HG02884 (cell line): ENCODE results near the gene NTRK3.

ENCODE experiments used
- ATAC-seq: cut with Tn5 transposase; IDR thresholded peaks from one replicate; pipeline ENCODE4 v1.9.1; 2021; ENCODE audit warnings: mild to moderate bottlenecking, moderate library complexity; ENCODE audit not compliant: unreplicated experiment

Gene NTRK3

DNA sequence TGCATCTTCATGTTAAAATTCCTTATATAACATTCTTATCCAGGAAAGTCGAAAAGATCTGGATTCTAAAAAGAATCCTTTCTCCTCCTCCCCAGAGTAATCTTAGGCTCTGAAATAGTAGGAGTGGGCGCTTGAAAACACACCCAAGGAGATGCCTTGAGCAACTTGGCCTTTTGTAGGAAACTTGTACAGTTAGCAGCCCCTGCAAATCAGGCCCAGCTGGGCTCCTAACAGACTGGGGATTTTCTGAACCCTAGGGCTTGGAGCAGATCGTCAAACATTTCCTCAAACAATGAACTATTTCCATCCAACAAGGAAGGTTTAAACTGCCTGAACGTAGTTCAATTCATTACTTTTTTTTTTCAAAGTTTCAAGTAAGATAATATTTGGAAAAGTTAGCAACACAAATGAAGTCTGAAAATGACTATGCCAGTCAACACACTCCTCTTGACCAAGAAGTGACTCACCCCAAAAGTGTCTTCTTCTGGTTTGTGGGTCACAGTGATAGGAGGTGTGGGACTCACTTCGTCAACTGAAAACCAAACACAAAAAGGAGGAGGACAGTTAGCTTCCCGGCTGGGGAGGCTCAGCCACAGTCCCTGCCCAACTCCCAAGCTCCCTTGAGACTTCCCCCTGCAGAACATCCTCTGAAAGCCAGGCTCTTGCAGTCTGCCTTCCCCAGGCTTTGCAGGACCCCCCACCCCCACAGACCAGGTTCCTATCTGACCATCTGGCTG lies 129.7 kb downstream of the NTRK3 start:
- no peak for ATAC-seq

DNA sequence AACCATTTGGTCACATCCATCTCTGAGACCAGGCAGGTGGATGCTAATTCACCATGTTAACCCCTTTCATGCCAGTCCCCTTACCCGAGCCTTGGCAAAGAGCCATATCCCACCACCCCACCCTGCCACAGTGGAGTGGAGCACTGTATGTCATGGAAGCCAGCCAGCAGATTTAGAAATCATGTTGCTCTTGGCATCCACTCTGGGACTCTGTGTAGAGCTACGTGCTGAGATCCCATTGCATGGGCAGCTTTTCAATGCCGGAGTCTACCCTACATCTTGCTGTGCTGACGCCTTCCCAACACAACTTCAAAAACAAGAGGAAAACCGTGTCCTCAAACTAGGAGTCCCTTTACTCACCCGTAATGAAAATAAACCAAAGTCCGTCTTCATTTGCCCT lies 131.0 kb downstream of the NTRK3 start:
- ATAC-seq = no peak

- no peak for ATAC-seq
Measured at GRCh38 chr15:88124199-88124598, 132.3 kb downstream of the NTRK3 start.

- no peak for ATAC-seq
Measured at GRCh38 chr15:88121968-88122530, 134.5 kb downstream of the NTRK3 start.

DNA sequence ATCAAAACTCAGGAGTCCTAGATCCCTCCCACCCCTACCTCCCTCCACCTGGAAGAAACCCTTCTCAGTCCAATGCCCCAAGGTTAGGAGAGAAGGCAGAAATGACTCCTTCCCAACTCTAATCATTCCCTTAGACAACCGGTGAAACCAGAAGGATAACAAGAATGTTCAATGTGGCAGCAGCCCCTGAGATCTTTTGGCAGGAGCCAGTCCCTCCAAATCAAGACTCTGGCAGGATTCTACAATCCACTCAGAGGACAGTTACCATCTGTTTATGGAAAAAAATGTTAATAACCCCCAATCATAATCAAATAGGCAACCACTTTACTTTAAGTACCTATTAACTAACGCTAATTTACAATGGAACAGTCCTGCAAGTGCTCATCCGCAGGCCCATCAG lies 136.5 kb downstream of the NTRK3 start:
- ATAC-seq = no peak

DNA sequence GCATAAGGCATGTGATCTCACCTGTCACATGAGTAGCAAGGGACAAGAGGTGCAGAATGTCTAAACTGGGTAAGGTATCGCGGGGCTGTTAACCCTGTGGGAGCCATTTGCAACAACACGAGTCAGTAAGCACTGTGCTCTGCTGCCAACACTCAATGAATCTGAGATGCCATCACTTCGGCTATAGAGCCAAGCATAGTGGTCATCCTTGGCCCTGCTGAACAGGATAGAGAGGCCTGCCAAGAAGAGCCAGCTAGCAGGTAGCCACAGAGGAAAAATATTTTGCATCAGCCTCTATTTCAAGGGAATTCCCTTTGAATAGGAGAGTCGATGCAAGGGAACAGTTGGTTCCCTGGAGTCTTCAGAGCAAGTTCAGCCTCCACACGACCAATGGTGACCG lies 137.8 kb downstream of the NTRK3 start:
- ATAC-seq = no peak

GRCh38 chr15:88118035-88118434 lies 138.5 kb downstream of the NTRK3 start:
- no peak for ATAC-seq

GRCh38 chr15:88115486-88116152 lies 140.9 kb downstream of the NTRK3 start:
- no peak for ATAC-seq

DNA sequence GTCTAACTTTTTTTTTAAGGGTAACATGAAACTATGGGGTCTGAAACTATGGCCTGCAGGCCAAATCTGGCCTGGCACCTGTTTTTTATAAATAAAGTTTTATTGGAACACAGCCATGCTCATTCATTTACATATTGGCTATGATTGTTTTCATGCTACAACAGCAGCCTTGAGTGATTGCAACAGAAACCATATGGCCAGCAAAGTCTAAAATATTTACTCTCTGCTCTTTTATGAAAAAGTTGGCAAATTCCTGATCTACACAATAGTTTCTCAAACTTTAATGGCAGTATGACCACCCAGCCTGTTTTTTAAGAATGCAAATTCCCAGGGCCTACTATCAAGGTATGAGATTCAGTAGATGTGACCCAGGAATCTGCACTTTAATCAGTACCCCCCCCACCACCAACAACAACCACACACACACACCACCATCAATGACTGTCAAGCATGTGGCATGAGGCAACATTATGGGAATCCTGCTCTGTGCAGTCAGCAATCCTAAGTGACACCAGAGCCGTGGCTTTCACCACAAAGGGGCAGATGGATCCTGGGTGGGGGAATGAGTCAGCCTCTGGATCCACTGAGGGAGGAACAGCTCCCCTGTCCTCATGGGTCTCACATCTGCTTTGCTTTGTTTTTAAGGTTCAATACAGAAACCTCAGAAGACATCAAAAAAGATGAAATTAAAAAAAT lies 142.8 kb downstream of the NTRK3 start:
- no peak for ATAC-seq

GRCh38 chr15:88108991-88109390 lies 147.5 kb downstream of the NTRK3 start:
- ATAC-seq = no peak

DNA sequence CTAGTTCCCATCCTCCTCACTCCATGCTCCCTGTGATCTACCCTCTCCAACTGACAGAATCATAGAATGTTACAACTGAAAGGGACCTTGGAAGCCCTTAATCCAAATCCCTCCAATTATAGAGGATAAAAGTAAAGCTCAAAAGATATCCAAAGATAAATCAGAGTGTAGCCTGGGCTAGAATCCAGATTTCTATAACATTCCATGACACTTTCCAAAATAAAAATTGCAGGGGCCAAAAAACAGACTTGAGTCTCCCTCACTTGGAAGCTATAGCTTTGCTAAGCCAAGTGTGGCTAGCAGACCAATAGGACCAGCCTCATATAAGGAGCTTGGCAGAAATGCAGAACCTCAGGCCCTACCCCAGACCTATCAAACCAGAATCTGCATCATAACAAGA lies 148.1 kb downstream of the NTRK3 start:
- ATAC-seq = no peak

- no peak for ATAC-seq
Measured at GRCh38 chr15:88106074-88106473, 150.5 kb downstream of the NTRK3 start.

DNA sequence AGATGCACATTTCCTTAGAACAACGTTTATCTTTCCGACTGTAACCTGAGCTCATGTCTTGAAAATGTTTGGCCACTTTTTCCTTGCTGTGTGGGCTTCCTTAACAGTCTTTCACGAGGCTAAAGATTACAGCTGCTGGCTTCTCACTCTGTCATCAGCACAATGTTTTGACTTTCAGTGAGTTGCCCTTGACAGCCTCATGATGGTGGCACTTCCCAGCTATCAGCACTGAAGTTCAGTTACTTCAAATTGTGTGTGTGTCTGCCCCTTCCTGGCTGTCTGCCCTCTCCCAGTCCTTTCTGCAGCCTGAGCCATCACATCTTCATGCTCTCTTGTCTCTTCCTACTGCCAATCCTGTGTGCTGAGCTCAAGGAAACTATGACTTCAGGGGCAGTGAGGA lies 152.2 kb downstream of the NTRK3 start:
- ATAC-seq = no peak

DNA sequence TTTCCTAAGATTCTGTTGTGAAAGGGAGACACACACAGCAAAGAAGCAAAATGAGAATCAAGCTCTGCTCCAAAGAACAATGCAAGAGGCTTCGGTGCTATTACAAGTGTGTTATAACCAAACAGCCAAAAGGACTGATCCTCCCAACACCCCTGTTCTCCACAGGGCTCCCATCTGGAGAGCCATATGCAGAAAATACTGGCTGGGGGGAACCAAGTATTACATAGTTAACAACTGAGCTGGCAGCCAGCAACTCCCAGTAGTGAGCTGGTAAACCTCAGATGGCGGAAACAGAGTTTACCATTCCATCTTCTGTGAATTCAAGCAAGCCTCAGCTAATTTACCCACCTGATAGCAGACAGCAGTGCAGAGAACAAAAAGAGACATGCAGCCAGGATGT lies 156.4 kb downstream of the NTRK3 start:
- ATAC-seq = no peak

DNA sequence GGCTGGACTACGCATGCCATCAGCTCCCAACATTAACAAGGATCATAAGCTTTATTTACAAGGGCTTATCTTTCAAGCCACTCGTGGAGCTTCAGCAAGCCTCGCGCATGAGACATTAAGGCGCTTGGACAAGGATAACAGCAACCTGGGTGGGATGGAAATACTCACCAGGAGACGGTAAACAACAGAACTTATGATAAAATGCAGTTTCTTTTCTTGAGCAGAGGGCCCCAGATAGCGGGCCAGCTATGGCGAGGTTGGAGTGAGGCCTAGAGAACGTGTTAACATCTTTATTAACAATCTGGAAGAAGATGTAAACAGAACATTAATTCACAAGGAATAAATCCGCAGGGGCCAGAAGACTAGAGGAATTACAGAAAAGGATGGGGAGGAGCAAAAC lies 158.2 kb downstream of the NTRK3 start:
- no peak for ATAC-seq

- no peak for ATAC-seq
Measured at GRCh38 chr15:88091444-88092016, 165.0 kb downstream of the NTRK3 start.

DNA sequence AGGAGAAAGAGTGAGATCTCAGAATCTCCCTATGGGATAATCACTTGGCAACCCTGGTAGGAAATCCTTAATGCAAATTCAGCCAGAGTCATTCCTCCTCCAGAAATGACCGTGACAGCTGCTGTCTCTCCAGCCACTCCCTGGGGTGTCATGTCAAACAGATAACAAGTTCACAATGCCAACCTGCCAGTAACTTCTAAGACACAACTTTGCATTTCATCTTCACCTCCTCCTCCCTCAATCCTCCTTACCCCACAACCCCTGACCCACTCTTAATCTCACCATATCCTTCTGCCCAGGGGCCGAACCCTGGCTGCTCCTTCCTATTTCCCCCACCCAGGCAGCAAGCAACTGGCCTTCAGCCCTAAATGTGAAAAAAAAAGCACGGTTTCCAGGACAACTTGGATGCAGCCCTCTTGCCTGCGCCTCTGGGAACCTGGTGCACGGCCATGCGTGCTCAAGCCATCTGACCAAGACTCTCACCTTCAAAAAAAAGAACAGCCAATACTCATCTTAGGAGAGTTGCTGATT lies 166.0 kb downstream of the NTRK3 start:
- no peak for ATAC-seq

DNA sequence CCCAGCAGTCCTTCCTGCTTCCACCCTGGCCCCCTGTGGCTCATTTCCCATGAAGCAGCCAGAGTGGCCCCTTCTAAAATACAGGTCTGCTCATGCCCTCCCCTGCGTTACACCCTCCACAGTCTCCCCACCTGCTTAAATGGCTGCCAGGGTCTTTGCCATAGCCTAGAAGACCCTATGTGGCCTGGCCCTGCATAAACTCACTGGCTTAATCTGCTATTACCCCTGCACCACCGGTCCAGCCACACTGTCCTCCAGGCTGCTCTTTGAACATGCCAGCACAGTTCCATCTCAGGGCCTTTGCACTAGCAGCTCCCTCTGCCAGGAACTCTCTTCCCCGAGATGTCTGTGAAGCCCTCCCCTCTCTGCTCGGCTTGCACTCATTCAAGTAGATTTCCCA lies 166.8 kb downstream of the NTRK3 start:
- ATAC-seq = no peak

DNA sequence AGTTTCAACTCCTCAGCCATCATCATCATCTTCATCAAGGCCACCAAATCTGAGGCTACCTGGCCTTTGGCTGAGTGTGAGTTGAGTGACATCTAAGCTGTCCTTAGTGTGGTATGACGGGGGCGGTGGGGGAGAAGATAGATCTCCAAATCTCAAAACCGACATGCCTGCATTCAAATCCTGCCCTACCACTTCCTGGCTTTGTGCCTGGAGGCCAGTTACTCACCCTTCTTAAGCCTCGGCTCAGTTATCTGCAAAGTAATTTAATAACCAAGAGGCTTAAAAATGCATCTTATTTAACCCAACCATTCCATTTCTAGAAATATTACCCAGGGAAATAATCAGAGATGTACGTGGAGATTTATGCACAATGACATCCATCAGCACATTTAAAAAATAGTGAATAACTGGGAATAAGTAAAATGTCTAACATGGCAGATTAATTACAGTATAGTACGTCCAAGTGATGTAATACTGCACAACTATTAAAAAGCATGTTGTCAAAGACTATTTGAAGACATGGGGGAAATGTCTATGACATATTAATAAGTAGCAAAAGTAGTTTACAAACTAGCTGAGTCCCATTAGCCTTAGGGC lies 167.4 kb downstream of the NTRK3 start:
- ATAC-seq = no peak

- no peak for ATAC-seq
Measured at GRCh38 chr15:88083811-88084760, 172.5 kb downstream of the NTRK3 start.
